HG03108 (cell line): ENCODE results near the gene PIMREG.

Source experiments
- ATAC-seq: cut with Tn5 transposase; IDR thresholded peaks from one replicate; pipeline ENCODE4 v1.9.1; 2021; ENCODE audit warnings: moderate library complexity; ENCODE audit not compliant: unreplicated experiment

Gene PIMREG

GRCh38 chr17:6496640-6497441, 52.6 kb downstream of the PIMREG start:
- no peak for ATAC-seq

GRCh38 chr17:6497496-6498221, 53.4 kb downstream of the PIMREG start:
- no peak for ATAC-seq

- no peak for ATAC-seq
These were observed 54.1 kb downstream of the PIMREG start for GRCh38 chr17:6498356-6498755.

- no peak for ATAC-seq
These were observed 54.8 kb downstream of the PIMREG start for GRCh38 chr17:6498901-6499540.
